Measurements from ENCODE around the gene CD96.

GRCh38 chr3:111493276-111493675 is 48.7 kb upstream of the CD96 start:
- no peak for TF ChIP-seq EZH2 (IDR thresholded peaks at IDR 0.05; ENCODE audit: low read length, missing control alignments)
- TF ChIP-seq, protein P1, sequence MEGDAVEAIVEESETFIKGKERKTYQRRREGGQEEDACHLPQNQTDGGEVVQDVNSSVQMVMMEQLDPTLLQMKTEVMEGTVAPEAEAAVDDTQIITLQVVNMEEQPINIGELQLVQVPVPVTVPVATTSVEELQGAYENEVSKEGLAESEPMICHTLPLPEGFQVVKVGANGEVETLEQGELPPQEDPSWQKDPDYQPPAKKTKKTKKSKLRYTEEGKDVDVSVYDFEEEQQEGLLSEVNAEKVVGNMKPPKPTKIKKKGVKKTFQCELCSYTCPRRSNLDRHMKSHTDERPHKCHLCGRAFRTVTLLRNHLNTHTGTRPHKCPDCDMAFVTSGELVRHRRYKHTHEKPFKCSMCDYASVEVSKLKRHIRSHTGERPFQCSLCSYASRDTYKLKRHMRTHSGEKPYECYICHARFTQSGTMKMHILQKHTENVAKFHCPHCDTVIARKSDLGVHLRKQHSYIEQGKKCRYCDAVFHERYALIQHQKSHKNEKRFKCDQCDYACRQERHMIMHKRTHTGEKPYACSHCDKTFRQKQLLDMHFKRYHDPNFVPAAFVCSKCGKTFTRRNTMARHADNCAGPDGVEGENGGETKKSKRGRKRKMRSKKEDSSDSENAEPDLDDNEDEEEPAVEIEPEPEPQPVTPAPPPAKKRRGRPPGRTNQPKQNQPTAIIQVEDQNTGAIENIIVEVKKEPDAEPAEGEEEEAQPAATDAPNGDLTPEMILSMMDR (conservative IDR thresholded peaks at IDR 0.05 in 1 of 2, IDR thresholded peaks at IDR 0.05 in 1 of 2; ENCODE audit: low read depth in 1 of 2, low read length in 2 of 2): no peak
